Fibroblast of lung (primary cell): ENCODE results near the gene SLC14A1. TPM values are rescaled to one million over a fixed set of nuclear protein-coding genes. Genes with fewer than 3 reads are reported as not detected.

Source experiments
- DNase-seq, 2 donors: peaks; one replicate each; pipeline versions ENCODE4 v3.0.0 to v3.0.0-alpha.2; 2010; ENCODE audit warnings: low read depth in 2 of 2
- H2AFZ ChIP-seq: 2 replicates; pipeline ENCODE4 v1.5.1; 2012; ENCODE audit warnings: low read length, control low read depth, inconsistent platforms
- H3K27ac ChIP-seq: 2 replicates; pipeline ENCODE4 v1.5.1; 2011; ENCODE audit warnings: low read length, control low read depth; ENCODE audit not compliant: insufficient read depth
- H3K27me3 ChIP-seq: 2 replicates; pipeline ENCODE4 v1.5.1; 2011; ENCODE audit warnings: mild to moderate bottlenecking, low read length; ENCODE audit not compliant: control insufficient read depth, insufficient read depth
- H3K36me3 ChIP-seq: 2 replicates; pipeline ENCODE4 v1.5.1; 2011; ENCODE audit warnings: low read length; ENCODE audit not compliant: control insufficient read depth, insufficient read depth
- H3K4me1 ChIP-seq: 2 replicates; pipeline ENCODE4 v1.5.1; 2011; ENCODE audit warnings: low read length; ENCODE audit not compliant: control insufficient read depth, insufficient read depth; ENCODE audit errors: extremely low read depth
- H3K4me2 ChIP-seq: 2 replicates; pipeline ENCODE4 v1.5.1; 2011; ENCODE audit warnings: low read length, control low read depth; ENCODE audit not compliant: insufficient read depth; ENCODE audit errors: extremely low read depth
- H3K4me3 ChIP-seq, 4 experiments: fragments of 200-600 bp in 1 of 4; sonication (generic) in 1 of 4; replicated peaks in 1 of 4; 2 replicates each; pipeline ENCODE4 v1.5.1; 2011 to 2016; ENCODE audit warnings: low read length in 4 of 4, low read depth in 3 of 4, mild to moderate bottlenecking in 3 of 4, control low read depth in 2 of 4, inconsistent platforms in 1 of 4, mixed read lengths in 1 of 4; ENCODE audit not compliant: insufficient read depth in 1 of 4; ENCODE audit errors: control extremely low read depth in 1 of 4
- H3K79me2 ChIP-seq: 2 replicates; pipeline ENCODE4 v1.5.1; 2012; ENCODE audit warnings: mild to moderate bottlenecking, low read length, inconsistent platforms; ENCODE audit not compliant: control insufficient read depth, insufficient read depth
- H3K9ac ChIP-seq: 2 replicates; pipeline ENCODE4 v1.5.1; 2011; ENCODE audit warnings: mild to moderate bottlenecking, low read length, control low read depth; ENCODE audit not compliant: insufficient read depth
- H3K9me3 ChIP-seq: 2 replicates; pipeline ENCODE4 v1.5.1; 2012; ENCODE audit warnings: low read depth, low read length; ENCODE audit not compliant: control insufficient read depth, insufficient read depth
- H4K20me1 ChIP-seq: 2 replicates; pipeline ENCODE4 v1.5.1; 2011; ENCODE audit warnings: low read length; ENCODE audit not compliant: control insufficient read depth, insufficient read depth; ENCODE audit errors: extremely low read depth
- CTCF ChIP-seq, 2 donors: IDR thresholded peaks in 1 of 2; conservative IDR thresholded peaks in 1 of 2; 1 replicate in 1 of 2; 2 replicates in 1 of 2; pipeline ENCODE4 v1.5.1; 2011 to 2012; ENCODE audit warnings: low read length in 2 of 2, control low read depth in 1 of 2, inconsistent platforms in 1 of 2, low read depth in 1 of 2, mild to moderate bottlenecking in 1 of 2
- EZH2 ChIP-seq: IDR thresholded peaks from 2 replicates; pipeline ENCODE4 v1.5.1; 2012; ENCODE audit warnings: low read length, control low read depth, mild to moderate bottlenecking; ENCODE audit errors: missing control alignments
- polyA plus RNA-seq, 2 donors: library from polyadenylated mRNA; depleted of rRNA in 1 of 2; stranded (reverse) in 1 of 2; unstranded in 1 of 2; fragments of >200 nt; gene quantifications; 2 replicates each; pipeline ENCODE4 v1.2.1, GENCODE V29; 2011 to 2012; ENCODE audit warnings: missing spikeins in 1 of 2
- total RNA-seq: library from RNA; depleted of rRNA; stranded (reverse); fragments of >200 nt; gene quantifications from 2 replicates; pipeline ENCODE4 v1.2.1, GENCODE V29; 2014

SLC14A1 gene
- total and polyA plus RNA-seq, 2 donors (not counting 1 experiment from before 2014, with no cell fraction given) = 8.0 to 31.0 TPM

GRCh38 chr18:45739848-45740247 is 15.9 kb downstream of the SLC14A1 start:
- TF ChIP-seq CTCF (conservative IDR thresholded peaks at IDR 0.05 in 1 of 2, IDR thresholded peaks at IDR 0.05 in 1 of 2; ENCODE audit: low read depth in 1 of 2, low read length in 2 of 2) = no peak
- TF ChIP-seq EZH2 = no peak
- no peak overlapping the region for H3K4me2 ChIP-seq

GRCh38 chr18:45741056-45741455 is 17.1 kb downstream of the SLC14A1 start:
- no peaks in the 10 kb centered on the region for H3K27me3 ChIP-seq
- no peak for DNase-seq
- H4K20me1 ChIP-seq = no peaks in the 10 kb centered on the region
- H3K79me2 ChIP-seq = no peaks in the 10 kb centered on the region
- H3K27ac ChIP-seq = no peak overlapping the region
- H3K4me2 ChIP-seq = no peak overlapping the region
- TF ChIP-seq EZH2 = no peak
- TF ChIP-seq CTCF (conservative IDR thresholded peaks at IDR 0.05 in 1 of 2, IDR thresholded peaks at IDR 0.05 in 1 of 2; ENCODE audit: low read depth in 1 of 2, low read length in 2 of 2) = no peak
- H3K4me1 ChIP-seq = no peaks in the 10 kb centered on the region
- H3K36me3 ChIP-seq = no peaks in the 10 kb centered on the region
- no peak overlapping the region for H3K9ac ChIP-seq
- H3K9me3 ChIP-seq = no peaks in the 10 kb centered on the region
- no peak overlapping the region for H2AFZ ChIP-seq
- no peak overlapping the region for H3K4me3 ChIP-seq

More at GRCh38 chr18:45739848-45740247, 15.9 kb downstream of the SLC14A1 start:
- Histone ChIP-seq H3K9ac (no peak overlapping the region), H3K79me2 (no peaks in the 10 kb centered on the region), H3K27me3 (no peaks in the 10 kb centered on the region), H3K4me3 (no peak overlapping the region), H3K4me1 (no peaks in the 10 kb centered on the region), H3K36me3 (no peaks in the 10 kb centered on the region), H3K9me3 (no peaks in the 10 kb centered on the region), H4K20me1 (no peaks in the 10 kb centered on the region), H2AFZ (no peak overlapping the region), H3K27ac (no peak overlapping the region)
- no peak for DNase-seq

GRCh38 chr18:45745817-45746461 is 22.0 kb downstream of the SLC14A1 start:
- DNase-seq = no peak
- no peak overlapping the region for H3K4me2 ChIP-seq

More at GRCh38 chr18:45745817-45746461, 22.0 kb downstream of the SLC14A1 start:
- H3K4me1 ChIP-seq = no peaks in the 10 kb centered on the region
- H3K36me3 ChIP-seq = no peaks in the 10 kb centered on the region
- no peak overlapping the region for H3K9ac ChIP-seq
- H3K9me3 ChIP-seq = no peaks in the 10 kb centered on the region
- no peak for TF ChIP-seq EZH2
- H3K4me3 ChIP-seq = no peak overlapping the region
- no peak overlapping the region for H3K27ac ChIP-seq
- no peaks in the 10 kb centered on the region for H4K20me1 ChIP-seq
- H3K79me2 ChIP-seq = no peaks in the 10 kb centered on the region
- H3K27me3 ChIP-seq = no peaks in the 10 kb centered on the region
- no peak overlapping the region for H2AFZ ChIP-seq
